Activated CD8-positive, alpha-beta memory T cell treated with anti-CD3 and anti-CD28 coated beads, Interleukin-2, amount 10 ng/mL, durations not matched to agents 7 days and 5 days (primary cell): Measurements from ENCODE around the gene MPV17L2. TPM values are rescaled to one million over a fixed set of nuclear protein-coding genes. Genes with fewer than 3 reads are reported as not detected.
A peak's percentile ranks its signal among the peaks of the same experiment; 100 is the strongest.

Experiments used
- ATAC-seq: fragments of 150-1000 bp; cut with Tn5 transposase; one replicate; pipeline ENCODE4 v1.10.0; 2021; ENCODE audit warnings: moderate library complexity
- CTCF ChIA-PET: fragments of 350-600 bp; sonication (Branson Sonifier 250); formaldehyde crosslinking; loops from one replicate; lab custom pipeline; 2021; ENCODE audit warnings: antibody characterized with exemption; lab: Charles Lee
- DNase-seq: peaks from one replicate; pipeline ENCODE4 v3.0.0-alpha.2; 2020
- H3K27ac Mint-ChIP-seq: one replicate; pipeline ENCODE4 v1.8.0; 2021; ENCODE audit warnings: mild to moderate bottlenecking, mixed read lengths
- H3K27me3 Mint-ChIP-seq: one replicate; pipeline ENCODE4 v1.8.0; 2021; ENCODE audit warnings: mixed read lengths
- H3K36me3 Mint-ChIP-seq: one replicate; pipeline ENCODE4 v1.8.0; 2021; ENCODE audit warnings: mild to moderate bottlenecking, mixed read lengths
- H3K4me1 Mint-ChIP-seq: one replicate; pipeline ENCODE4 v1.8.0; 2021; ENCODE audit warnings: mixed read lengths
- H3K4me3 Mint-ChIP-seq: one replicate; pipeline ENCODE4 v1.8.0; 2021; ENCODE audit warnings: mild to moderate bottlenecking, moderate library complexity, mixed read lengths
- H3K9me3 Mint-ChIP-seq: one replicate; pipeline ENCODE4 v1.8.0; 2022; ENCODE audit warnings: low read depth, mixed read lengths
- total RNA-seq, 2 experiments: library from RNA; stranded (reverse); gene quantifications; one replicate each; pipeline ENCODE4 v1.2.3, GENCODE V29; 2021

MPV17L2 gene
- total RNA-seq, 2 experiments from 2014 or later, result 8.2 to 12.9 TPM

DNA sequence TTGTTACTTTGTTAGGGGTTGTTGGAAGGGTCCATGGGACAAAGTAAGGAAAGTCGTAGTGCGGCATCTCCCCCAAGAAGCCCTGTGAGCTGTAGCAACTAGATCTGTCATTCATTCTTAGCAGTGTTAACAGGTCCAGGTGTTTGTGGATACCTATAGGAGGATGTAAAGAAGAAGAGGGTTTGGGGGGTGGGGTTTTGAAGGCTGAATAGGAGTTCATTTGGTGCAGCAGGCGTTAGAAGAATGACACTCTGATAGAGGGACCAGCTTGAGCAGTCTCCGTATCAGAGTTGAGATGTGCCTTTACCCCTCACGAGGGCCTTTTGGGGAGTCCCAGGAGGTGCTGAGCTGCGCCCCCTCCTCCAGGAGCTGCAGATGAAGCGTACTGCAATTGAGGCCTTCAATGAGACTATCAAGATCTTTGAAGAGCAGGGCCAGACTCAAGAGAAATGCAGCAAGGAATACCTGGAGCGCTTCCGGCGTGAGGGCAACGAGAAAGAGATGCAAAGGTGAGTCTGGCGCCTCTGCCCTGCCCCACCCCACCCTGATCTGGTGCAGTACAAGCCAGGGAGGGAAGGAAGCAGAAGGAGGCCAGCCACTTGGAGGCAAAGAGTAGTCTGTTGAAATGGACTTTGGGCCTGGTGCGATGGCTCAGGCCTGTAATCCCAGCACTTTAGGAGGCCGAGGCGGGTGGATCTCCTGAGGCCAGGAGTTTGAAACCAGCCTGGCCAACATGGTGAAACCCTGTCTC lies 27.0 kb upstream of the MPV17L2 start:
- Mint-ChIP-seq H3K36me3 (no peaks in the 10 kb centered on the region), H3K27me3 (no peaks in the 10 kb centered on the region), H3K4me3 (no peak overlapping the region), H3K9me3 (no peaks in the 10 kb centered on the region), H3K27ac (no peak overlapping the region), H3K4me1 (peaks cover 3% of the 10 kb centered on the region)
- CTCF ChIA-PET, result interaction anchor here (1.0 to 6.0 kb wide), 4 partner anchors 55 to 104 kb away, joined by 3 to 84 read pairs (median 4); no protein-coding TSS in a partner anchor
- ATAC-seq (no peak), DNase-seq (no peak)

DNA sequence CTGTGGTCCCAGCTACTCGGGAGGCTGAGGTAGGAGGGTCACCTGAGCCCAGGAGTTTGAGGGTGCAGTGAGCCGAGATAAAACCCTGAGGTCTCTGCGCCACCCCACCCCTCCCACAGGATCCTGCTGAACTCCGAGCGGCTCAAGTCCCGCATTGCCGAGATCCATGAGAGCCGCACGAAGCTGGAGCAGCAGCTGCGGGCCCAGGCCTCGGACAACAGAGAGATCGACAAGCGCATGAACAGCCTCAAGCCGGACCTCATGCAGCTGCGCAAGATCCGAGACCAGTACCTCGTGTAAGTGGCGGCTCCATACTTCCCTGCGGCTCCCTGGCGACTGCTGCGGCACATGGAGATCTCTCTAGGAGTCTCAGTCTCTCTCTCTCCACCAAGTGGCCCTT lies 26.0 kb upstream of the MPV17L2 start:
- ATAC-seq (no peak), DNase-seq (no peak)
- Mint-ChIP-seq H3K36me3 (no peaks in the 10 kb centered on the region), H3K27ac (no peak overlapping the region), H3K4me3 (no peak overlapping the region), H3K9me3 (no peaks in the 10 kb centered on the region), H3K4me1 (peaks cover 3% of the 10 kb centered on the region), H3K27me3 (no peaks in the 10 kb centered on the region)
- CTCF ChIA-PET, result interaction anchor here (1.0 to 6.0 kb wide), 4 partner anchors 15 to 105 kb away, joined by 3 to 84 read pairs (median 6); partner anchors contain the start of gene PIK3R2

DNA sequence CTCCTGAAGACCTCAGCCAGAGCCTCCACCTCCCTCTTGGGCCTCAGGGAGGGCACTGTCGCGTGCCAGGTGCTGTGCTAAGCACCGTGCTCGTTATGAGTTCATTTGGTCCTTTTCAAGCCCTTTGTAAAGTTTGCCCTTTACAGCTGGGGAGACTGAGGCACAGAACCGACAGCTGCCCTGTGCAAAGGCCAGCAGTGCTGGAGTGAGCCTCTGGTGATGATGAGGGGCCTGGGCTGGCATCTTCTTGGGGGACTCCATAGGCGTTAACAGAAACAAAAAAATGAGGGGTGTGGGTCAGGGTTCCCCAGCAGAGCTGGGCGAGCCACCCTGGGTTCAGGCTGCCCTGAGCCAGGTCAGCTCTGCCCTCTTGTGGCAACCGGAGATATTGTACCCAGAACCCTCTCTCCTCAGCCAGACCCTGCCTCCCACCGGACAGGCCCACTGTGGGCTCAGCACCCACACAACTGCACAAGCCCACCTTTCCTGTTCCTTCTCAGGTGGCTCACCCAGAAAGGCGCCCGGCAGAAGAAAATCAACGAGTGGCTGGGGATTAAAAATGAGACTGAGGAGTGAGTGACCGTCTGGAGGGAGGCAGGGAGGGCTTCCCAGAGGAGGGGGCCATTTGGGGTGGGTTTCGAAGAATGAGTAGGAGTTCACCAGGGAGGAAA lies 24.9 kb upstream of the MPV17L2 start:
- peaks cover 7% of the 10 kb centered on the region for H3K4me1 Mint-ChIP-seq
- no peaks in the 10 kb centered on the region for H3K36me3 Mint-ChIP-seq
- H3K9me3 Mint-ChIP-seq, result no peaks in the 10 kb centered on the region
- H3K27me3 Mint-ChIP-seq, result no peaks in the 10 kb centered on the region
- DNase-seq (peak; percentile 80), ATAC-seq (peak; percentile 95)
- no peak overlapping the region for H3K4me3 Mint-ChIP-seq
- CTCF ChIA-PET, result interaction anchor here (0.6 to 6.0 kb wide), 24 partner anchors 9 to 165 kb away, joined by 3 to 84 read pairs (median 4); partner anchors contain the start of genes ARRDC2, IL12RB1, MPV17L2 and PIK3R2
- H3K27ac Mint-ChIP-seq, result no peak overlapping the region

DNA sequence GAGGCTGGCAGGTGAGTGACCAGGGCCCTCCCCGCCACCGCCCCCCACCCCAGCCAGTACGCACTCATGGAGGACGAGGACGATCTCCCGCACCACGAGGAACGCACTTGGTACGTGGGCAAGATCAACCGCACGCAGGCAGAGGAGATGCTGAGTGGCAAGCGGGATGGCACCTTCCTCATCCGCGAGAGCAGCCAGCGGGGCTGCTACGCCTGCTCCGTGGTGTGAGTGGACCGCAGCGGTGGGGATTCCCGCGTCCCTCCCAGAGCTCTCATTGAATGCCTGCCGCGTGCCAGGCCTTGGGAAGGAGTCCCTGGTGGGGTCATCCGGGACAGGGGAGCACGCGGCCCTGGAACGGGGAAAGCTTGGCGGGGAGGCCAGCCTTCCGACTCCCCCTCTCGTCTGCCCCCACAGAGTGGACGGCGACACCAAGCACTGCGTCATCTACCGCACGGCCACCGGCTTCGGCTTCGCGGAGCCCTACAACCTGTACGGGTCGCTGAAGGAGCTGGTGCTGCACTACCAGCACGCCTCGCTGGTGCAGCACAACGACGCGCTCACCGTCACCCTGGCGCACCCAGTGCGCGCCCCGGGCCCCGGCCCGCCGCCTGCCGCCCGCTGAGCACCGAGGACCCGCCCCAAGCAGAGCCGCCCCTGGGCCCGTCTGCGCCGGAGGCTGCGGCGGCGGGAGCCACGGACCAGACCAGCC lies 24.2 kb upstream of the MPV17L2 start:
- CTCF ChIA-PET, result interaction anchor here (0.9 to 6.0 kb wide), 16 partner anchors 8 to 161 kb away, joined by 3 to 84 read pairs (median 5); partner anchors contain the start of genes ARRDC2 and PIK3R2
- no peaks in the 10 kb centered on the region for H3K27me3 Mint-ChIP-seq
- no peaks in the 10 kb centered on the region for H3K9me3 Mint-ChIP-seq

DNA sequence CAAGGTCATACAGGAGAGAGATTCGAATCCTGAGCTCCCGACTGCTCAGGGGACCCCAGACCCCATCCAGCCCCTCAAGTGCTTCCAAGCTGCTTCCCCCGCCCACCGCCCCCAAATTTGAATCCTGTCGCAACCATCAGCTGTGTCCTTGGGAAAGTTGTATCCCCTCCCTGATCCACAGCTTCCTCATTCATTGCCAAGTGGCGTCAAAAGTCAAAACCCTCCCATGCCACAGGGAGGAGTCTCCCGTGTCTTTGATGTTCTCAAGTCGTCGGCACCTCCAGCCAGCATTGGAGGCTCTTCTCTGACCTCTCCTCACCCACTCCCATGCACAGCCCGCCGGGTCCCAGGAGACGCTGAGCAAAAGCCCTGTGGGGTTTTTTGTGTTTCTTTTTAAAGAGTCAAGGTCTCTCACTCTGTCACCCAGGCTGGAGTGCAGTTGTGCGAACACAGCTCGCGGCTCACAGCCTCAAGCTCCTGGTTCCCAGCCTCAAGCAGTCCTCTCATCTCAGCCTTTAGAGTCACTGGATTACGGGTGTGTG lies 22.2 kb upstream of the MPV17L2 start:
- DNase-seq (no peak), ATAC-seq (no peak)
- peaks cover 25% of the 10 kb centered on the region for H3K4me1 Mint-ChIP-seq
- H3K4me3 Mint-ChIP-seq, result no peak overlapping the region
- H3K27ac Mint-ChIP-seq, result no peak overlapping the region
- no peaks in the 10 kb centered on the region for H3K9me3 Mint-ChIP-seq
- H3K36me3 Mint-ChIP-seq, result peaks cover 6% of the 10 kb centered on the region
- H3K27me3 Mint-ChIP-seq, result no peaks in the 10 kb centered on the region
- CTCF ChIA-PET, result interaction anchor here (0.7 to 3.4 kb wide), 5 partner anchors 21 to 89 kb away, joined by 3 to 31 read pairs (median 4); no protein-coding TSS in a partner anchor

More for the DNA sequence above, 24.2 kb upstream of the MPV17L2 start:
- Mint-ChIP-seq H3K4me3 (no peak overlapping the region), H3K36me3 (no peaks in the 10 kb centered on the region), H3K27ac (no peak overlapping the region), H3K4me1 (peaks cover 10% of the 10 kb centered on the region)
- ATAC-seq (no peak), DNase-seq (no peak)

DNA sequence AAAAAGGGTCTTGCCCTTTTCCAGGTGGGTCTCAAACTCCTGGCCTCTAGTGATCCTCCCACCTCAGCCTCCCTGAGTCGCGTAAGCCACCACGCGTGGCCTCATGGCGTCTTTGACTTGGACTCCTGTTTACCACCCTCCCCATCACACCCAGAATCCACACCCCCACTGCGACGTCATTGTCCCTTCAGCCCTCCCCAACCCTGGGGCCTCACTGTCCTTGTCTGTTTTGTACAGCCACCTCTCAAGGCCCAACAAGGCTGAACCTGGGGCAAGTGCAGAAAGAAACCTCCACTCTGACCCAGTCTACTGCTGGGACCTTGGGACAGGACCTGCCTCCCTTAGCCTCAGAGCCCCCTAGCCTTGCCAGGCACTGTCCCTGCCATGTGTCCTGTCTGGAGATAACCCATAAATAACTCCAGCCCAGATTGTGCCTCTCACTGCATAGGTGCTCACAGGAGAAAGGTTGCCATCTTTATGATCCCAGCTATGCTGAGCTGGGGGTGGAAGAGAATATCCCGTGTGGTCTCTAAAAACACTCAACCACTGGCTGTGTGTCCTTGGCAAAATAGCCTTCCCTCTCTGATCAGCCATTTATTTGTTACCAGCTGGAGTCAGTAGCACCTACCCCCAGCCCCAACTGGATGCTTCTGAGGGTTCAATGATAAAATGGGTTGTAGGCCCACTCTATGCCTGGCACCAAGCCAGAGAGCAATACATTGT lies 21.3 kb upstream of the MPV17L2 start:
- H3K36me3 Mint-ChIP-seq, result peaks cover 11% of the 10 kb centered on the region
- CTCF ChIA-PET, result interaction anchor here (0.7 to 3.4 kb wide), 3 partner anchors 10 to 88 kb away, joined by 3 to 31 read pairs (median 6); no protein-coding TSS in a partner anchor
- DNase-seq (peak; percentile 41), ATAC-seq (no peak)
- no peaks in the 10 kb centered on the region for H3K9me3 Mint-ChIP-seq
- no peaks in the 10 kb centered on the region for H3K27me3 Mint-ChIP-seq
- no peak overlapping the region for H3K4me3 Mint-ChIP-seq
- H3K4me1 Mint-ChIP-seq, result peaks cover 25% of the 10 kb centered on the region
- no peak overlapping the region for H3K27ac Mint-ChIP-seq

DNA sequence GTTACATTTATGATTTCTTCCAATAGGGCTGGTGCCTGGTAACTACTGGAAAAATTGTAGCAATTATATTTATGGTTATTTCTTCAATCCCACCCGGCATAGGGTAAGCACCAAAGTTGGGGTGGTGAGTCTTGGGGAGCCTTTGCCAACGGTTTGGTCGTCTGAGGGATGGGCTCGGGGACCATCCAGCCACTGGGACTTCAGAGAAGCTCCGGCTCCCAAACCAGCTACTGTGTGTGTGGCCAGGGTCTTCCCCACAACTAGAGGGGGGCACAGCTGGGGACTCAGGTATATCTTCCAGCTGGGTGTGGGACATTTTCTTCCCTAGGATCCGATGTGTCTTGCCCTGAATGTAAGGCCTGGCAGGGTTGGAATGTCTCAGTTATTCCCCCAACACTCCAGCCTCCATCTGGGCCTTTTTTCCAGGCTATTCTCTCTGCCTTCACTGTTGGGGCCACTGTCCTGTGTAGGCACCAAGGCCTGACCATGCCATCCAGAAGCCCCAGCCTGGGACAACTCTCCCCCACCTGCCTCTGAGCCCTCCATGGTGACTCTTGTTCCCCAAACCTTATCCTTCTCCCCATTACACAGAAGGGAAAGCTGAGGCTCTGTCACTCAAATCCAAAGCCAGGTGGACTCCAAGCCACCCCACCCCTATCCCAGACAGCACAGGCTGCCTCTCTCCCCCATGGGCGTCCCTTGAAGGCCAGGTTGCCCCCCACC lies 20.5 kb upstream of the MPV17L2 start:
- Mint-ChIP-seq H3K27ac (peak overlapping the region; percentile 28), H3K27me3 (no peaks in the 10 kb centered on the region), H3K4me3 (no peak overlapping the region), H3K9me3 (no peaks in the 10 kb centered on the region), H3K36me3 (peaks cover 15% of the 10 kb centered on the region), H3K4me1 (peaks cover 25% of the 10 kb centered on the region)
- CTCF ChIA-PET, result interaction anchor here (0.9 to 3.4 kb wide), 2 partner anchors 11 to 61 kb away, joined by 6 to 31 read pairs; no protein-coding TSS in a partner anchor
- DNase-seq (no peak), ATAC-seq (no peak)

DNA sequence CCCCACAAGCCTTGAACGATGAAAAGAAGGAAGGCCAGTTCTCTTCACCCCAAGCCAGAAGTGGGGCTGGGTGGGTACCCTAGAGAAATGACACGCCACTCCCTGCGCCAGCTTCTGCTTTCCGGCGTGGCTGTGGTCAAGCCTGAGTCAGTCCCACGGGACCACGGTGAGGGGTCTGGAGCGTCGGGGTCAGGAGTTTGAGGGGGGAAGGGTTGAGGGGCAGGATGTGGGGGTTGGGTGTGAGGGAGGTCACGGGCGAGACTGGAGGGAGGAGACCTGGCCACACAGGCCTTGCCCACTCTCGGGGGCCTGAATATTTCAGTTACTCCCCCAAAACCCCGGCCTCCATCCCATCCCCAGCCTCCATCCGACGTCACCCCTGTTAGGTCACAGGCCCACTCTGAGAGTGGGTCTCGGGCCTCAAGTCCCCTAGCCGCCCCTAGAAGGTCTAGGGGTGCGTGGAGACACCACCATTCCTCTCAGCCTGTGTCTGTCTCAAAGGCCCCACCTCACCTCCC lies 19.9 kb upstream of the MPV17L2 start:
- Mint-ChIP-seq H3K9me3 (no peaks in the 10 kb centered on the region), H3K27me3 (no peaks in the 10 kb centered on the region), H3K27ac (peak overlapping the region; percentile 45), H3K4me3 (peak overlapping the region; percentile 83), H3K36me3 (peaks cover 18% of the 10 kb centered on the region), H3K4me1 (peaks cover 24% of the 10 kb centered on the region)
- ATAC-seq (no peak), DNase-seq (no peak)
- CTCF ChIA-PET, result interaction anchor here (0.9 to 3.4 kb wide), 2 partner anchors 12 to 62 kb away, joined by 6 to 31 read pairs; no protein-coding TSS in a partner anchor

DNA sequence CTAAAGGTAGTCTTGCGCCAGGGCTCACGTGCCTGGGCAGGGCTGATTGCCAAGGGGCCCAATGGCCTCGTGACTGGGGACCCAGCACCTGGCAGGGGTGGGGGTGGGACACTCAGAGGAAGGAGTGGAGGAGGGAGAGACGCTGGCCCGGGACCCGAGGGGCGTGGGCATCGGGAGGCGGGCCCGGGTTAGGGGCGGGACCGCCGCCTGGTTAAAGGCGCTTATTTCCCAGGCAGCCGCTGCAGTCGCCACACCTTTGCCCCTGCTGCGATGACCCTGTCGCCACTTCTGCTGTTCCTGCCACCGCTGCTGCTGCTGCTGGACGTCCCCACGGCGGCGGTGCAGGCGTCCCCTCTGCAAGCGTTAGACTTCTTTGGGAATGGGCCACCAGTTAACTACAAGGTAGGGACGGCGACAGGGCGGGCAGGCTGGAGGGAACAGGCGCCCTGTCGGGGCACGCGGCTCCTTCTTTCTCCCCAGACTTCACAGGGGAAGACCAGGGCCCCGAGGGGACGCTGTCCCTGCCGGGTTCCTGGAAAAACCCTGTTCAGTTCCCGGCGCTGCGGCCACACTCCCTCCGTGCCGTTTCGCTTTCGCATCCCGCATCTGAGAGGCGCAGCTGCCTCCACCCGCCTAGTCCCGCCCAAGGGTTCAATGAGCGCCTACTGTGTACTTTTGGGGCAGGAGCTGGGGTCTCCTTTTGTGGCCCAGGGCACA lies 19.3 kb upstream of the MPV17L2 start, which contains the start of gene IFI30:
Gene IFI30, plus strand, starts transcription at position 242 of the 717 bp plus-strand sequence. Its CDS starts 29 bp downstream, at position 271.
- peak; percentile 77 for DNase-seq
- Mint-ChIP-seq H3K9me3 (no peaks in the 10 kb centered on the region), H3K27ac (peak within 1 kb of the TSS; percentile 84), H3K4me3 (peak within 1 kb of the TSS; percentile 83), H3K36me3 (peaks cover 18% of the 10 kb centered on the region), H3K27me3 (no peaks in the 10 kb centered on the region), H3K4me1 (peaks cover 22% of the 10 kb centered on the region)
- peak; percentile 88 for ATAC-seq
- CTCF ChIA-PET, result interaction anchor here (0.9 to 2.4 kb wide), 8 partner anchors 9 to 78 kb away, joined by 3 to 12 read pairs (median 4); partner anchors contain the start of gene MPV17L2

DNA sequence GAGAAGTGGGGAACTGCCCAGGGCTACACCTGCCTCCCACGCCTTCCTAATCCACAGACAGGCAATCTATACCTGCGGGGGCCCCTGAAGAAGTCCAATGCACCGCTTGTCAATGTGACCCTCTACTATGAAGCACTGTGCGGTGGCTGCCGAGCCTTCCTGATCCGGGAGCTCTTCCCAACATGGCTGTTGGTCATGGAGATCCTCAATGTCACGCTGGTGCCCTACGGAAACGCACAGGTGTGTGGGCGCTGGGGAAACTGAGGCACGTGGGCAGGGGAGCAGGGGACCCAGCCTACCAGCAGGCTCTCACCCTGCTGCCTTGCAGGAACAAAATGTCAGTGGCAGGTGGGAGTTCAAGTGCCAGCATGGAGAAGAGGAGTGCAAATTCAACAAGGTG lies 18.0 kb upstream of the MPV17L2 start:
- DNase-seq (no peak), ATAC-seq (no peak)
- CTCF ChIA-PET, result interaction anchor here (0.7 to 2.4 kb wide), 8 partner anchors 9 to 419 kb away, joined by 3 to 12 read pairs (median 4); partner anchors contain the start of gene MPV17L2
- no peaks in the 10 kb centered on the region for H3K9me3 Mint-ChIP-seq
- H3K27ac Mint-ChIP-seq, result peak overlapping the region; percentile 15
- H3K27me3 Mint-ChIP-seq, result no peaks in the 10 kb centered on the region
- peaks cover 20% of the 10 kb centered on the region for H3K36me3 Mint-ChIP-seq
- H3K4me3 Mint-ChIP-seq, result peak overlapping the region; percentile 83
- peaks cover 22% of the 10 kb centered on the region for H3K4me1 Mint-ChIP-seq
